ENCODE measurements around the gene FCHSD2. TPM values are rescaled to one million over a fixed set of nuclear protein-coding genes. Genes with fewer than 3 reads are reported as not detected.

Gene FCHSD2
- total RNA-seq, 1 donor from 2014 or later, result 43.4 TPM

DNA sequence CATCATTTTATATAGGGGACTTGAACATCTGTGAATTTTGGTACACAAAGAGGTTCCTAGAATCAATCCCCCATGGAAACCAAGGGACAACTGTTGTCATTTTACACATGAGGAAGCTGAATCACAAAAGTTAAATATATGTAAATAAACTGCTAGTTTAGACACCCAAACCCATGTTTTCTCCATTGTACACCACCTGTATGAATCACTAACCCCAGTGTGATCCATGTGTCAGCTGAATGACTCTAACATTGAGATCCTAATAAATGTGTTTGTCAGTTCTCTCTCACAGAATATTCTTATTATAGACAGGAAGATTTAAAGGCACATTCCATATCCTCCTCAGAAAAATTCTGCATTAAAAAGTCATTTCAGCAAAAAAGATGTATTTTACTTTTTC is 244.6 kb downstream of the FCHSD2 start:
- intact Hi-C loops (cut with micrococcal nuclease), result no loop called here
- no peak overlapping the region for H3K4me3 ChIP-seq
- H3K9me3 ChIP-seq (replicated peaks), result no peaks in the 10 kb centered on the region
- no peaks in the 10 kb centered on the region for H3K27me3 ChIP-seq (ENCODE audit: low read depth)
- DNase-seq, result no peak
- peaks cover 13% of the 10 kb centered on the region for H3K36me3 ChIP-seq
- H3K4me1 ChIP-seq, result no peaks in the 10 kb centered on the region
- TF ChIP-seq, protein P1, sequence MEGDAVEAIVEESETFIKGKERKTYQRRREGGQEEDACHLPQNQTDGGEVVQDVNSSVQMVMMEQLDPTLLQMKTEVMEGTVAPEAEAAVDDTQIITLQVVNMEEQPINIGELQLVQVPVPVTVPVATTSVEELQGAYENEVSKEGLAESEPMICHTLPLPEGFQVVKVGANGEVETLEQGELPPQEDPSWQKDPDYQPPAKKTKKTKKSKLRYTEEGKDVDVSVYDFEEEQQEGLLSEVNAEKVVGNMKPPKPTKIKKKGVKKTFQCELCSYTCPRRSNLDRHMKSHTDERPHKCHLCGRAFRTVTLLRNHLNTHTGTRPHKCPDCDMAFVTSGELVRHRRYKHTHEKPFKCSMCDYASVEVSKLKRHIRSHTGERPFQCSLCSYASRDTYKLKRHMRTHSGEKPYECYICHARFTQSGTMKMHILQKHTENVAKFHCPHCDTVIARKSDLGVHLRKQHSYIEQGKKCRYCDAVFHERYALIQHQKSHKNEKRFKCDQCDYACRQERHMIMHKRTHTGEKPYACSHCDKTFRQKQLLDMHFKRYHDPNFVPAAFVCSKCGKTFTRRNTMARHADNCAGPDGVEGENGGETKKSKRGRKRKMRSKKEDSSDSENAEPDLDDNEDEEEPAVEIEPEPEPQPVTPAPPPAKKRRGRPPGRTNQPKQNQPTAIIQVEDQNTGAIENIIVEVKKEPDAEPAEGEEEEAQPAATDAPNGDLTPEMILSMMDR (IDR thresholded peaks at IDR 0.05; ENCODE audit: borderline replicate concordance), result no peak
- H3K27ac ChIP-seq (replicated peaks), result no peak overlapping the region

DNA sequence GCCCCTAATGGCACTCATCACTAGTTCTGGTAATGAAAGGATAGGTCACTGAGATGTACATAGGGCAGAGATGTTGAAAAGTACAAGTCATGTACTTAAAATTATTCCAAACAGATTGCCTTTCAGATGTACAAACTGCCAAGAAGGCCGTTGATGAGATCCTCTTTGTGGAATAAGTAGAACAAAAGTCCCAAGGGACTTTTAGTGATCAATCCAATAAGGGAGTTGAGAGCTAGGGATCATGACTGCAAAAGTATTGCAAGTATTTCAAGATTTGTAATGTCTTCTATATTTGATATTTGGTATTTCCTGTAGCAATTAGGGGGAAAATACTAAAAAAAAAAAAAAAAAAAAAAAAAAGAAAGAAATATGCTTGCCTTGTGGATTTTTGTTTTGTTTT is 245.7 kb downstream of the FCHSD2 start:
- Histone ChIP-seq H3K9me3 (replicated peaks) (no peaks in the 10 kb centered on the region), H3K36me3 (peaks cover 7% of the 10 kb centered on the region), H3K27me3 (ENCODE audit: low read depth) (no peaks in the 10 kb centered on the region), H3K4me1 (no peaks in the 10 kb centered on the region), H3K27ac (replicated peaks) (no peak overlapping the region), H3K4me3 (no peak overlapping the region)
- no peak for DNase-seq
- TF ChIP-seq, protein P1 (IDR thresholded peaks at IDR 0.05; ENCODE audit: borderline replicate concordance), result no peak
- intact Hi-C loops (cut with micrococcal nuclease), result no loop called here

DNA sequence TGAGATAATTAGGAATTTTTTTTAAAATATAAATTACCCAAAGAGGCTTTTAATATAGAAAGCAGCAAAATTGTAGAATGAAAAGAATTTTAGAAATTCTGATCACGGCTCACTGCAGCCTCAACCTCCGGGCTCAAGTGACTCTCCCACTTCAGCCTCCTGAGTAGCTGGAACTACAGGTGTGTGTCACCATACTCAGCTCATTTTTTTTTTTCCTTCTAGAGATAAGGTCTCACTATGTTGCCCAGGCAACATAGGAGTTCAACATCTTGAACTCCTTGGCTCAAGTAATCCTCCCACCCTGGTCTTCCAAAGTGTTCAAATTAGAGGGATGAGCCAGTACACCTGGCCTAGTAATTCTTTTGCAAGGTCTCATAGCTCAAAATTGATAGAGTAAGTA is 251.2 kb downstream of the FCHSD2 start:
- no peaks in the 10 kb centered on the region for H3K9me3 ChIP-seq (replicated peaks)
- TF ChIP-seq, protein P1 (IDR thresholded peaks at IDR 0.05; ENCODE audit: borderline replicate concordance), result no peak
- no peaks in the 10 kb centered on the region for H3K4me1 ChIP-seq
- H3K27ac ChIP-seq (replicated peaks), result no peak overlapping the region
- H3K36me3 ChIP-seq, result peaks cover 42% of the 10 kb centered on the region
- DNase-seq, result no peak
- H3K4me3 ChIP-seq, result no peak overlapping the region
- intact Hi-C loops (cut with micrococcal nuclease), result no loop called here
- no peaks in the 10 kb centered on the region for H3K27me3 ChIP-seq (ENCODE audit: low read depth)

DNA sequence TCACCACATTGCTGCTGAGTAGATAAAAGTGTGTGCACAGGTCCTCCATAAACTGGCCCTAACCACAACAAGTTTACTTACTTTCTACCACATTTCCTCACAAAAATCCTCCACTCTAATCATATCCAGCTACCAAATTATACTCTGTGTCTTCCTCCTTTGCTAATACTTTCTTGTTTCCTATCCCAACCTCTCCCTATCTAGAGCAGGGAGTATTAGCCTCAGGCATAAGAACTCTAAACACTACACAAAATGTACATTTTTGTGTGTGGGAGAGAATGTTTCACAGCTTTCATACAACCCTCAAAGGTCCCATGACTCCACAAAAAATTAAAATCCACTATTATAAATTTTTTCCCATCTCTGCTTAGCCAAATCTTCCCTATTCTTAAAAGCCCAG is 255.5 kb downstream of the FCHSD2 start:
- Histone ChIP-seq H3K9me3 (replicated peaks) (no peaks in the 10 kb centered on the region), H3K27ac (replicated peaks) (no peak overlapping the region), H3K4me1 (no peaks in the 10 kb centered on the region), H3K4me3 (no peak overlapping the region), H3K27me3 (ENCODE audit: low read depth) (no peaks in the 10 kb centered on the region), H3K36me3 (peaks cover 77% of the 10 kb centered on the region)
- TF ChIP-seq, protein P1 (IDR thresholded peaks at IDR 0.05; ENCODE audit: borderline replicate concordance), result no peak
- no peak for DNase-seq
- intact Hi-C loops (cut with micrococcal nuclease), result no loop called here

DNA sequence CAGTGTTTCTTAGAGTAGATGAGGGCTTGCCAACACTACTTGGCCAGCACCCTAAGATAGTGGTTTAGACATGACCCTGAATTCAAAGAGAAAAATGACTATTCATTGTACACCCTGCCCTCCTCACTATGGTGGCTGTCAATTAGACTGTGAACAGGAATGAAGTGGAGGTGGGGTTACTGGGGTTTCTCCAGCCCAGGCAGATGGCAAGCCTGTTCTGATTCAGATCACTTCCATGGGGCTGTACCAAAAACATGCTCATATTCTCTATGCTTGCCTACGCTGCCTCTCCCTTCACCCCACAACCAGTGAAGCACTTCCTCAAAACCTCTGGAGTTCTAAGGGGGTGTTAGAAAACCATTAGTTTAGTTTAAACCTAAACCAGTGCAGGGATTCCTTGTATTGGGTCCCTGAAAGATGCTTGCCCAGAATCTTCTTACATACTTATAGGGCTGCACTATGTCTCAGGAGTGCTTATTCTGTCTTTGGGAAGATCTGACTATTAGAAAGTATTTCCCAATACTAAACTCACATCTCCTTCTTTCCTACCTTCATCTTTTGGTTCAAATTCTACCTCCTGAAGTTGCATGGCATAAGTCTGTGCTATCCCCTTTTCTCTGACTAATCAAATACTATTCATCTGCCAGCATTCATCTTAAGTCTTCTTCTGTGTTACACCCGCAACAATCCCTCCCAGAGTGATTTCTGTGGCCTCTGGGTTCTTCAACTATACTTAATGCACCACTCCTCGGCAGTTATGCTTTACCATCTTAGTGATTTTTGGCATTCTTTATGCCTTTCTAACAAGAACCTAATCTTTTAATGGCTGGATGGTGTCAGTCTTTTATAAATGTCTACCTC is 256.1 kb downstream of the FCHSD2 start:
- Histone ChIP-seq H3K27ac (replicated peaks) (no peak overlapping the region), H3K4me3 (no peak overlapping the region), H3K27me3 (ENCODE audit: low read depth) (no peaks in the 10 kb centered on the region), H3K36me3 (peaks cover 81% of the 10 kb centered on the region), H3K4me1 (no peaks in the 10 kb centered on the region), H3K9me3 (replicated peaks) (no peaks in the 10 kb centered on the region)
- intact Hi-C loops (cut with micrococcal nuclease), result no loop called here
- TF ChIP-seq, protein P1 (IDR thresholded peaks at IDR 0.05; ENCODE audit: borderline replicate concordance), result no peak
- no peak for DNase-seq

Measured in left ventricle myocardium inferior (tissue), 1 donor.